AG08396 (cell line): ENCODE measurements around the gene RLBP1.
A peak's percentile ranks its signal among the peaks of the same experiment; 100 is the strongest.

Experiments used
- DNase-seq: peaks from one replicate; pipeline ENCODE4 v3.0.0; 2012; ENCODE audit warnings: low spot score, mixed read lengths

The RLBP1 gene

GRCh38 chr15:89178307-89178977, 42.9 kb downstream of the RLBP1 start:
- no peak for DNase-seq

DNA sequence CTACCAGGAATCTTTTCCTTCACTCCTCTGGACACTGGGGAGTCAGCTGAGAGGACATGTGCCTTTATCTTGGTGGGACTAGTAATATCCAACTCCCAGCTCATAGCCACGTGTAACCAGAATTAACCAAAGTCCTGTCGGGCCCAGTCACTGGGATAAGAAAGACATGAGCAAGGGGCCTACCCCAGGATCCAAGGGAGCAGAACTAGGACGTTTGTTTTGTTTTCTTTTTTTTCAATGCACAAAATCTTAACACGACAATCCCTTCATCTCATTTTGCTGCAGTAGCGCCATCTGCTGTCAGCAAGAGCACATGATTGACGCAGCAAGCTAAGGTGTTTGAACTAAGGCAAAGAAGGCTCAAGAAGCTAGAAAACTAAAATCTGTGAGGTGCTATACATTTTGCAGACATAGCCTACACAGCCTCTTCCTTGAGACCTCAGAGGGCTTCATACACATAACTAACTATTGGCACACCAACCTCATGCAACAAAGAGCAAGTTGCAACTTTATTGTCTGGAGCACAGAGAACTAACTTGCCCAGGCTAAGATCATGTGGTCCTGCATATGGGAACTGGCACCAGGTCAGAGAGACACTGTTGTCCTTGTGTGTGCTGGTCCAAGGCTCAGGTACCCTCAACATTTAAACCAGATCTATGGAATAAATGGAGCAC, 43.6 kb downstream of the RLBP1 start:
- peak; percentile 66 for DNase-seq

GRCh38 chr15:89177116-89177515, 44.3 kb downstream of the RLBP1 start:
- no peak for DNase-seq

GRCh38 chr15:89175617-89176191, 45.7 kb downstream of the RLBP1 start:
- no peak for DNase-seq

DNA sequence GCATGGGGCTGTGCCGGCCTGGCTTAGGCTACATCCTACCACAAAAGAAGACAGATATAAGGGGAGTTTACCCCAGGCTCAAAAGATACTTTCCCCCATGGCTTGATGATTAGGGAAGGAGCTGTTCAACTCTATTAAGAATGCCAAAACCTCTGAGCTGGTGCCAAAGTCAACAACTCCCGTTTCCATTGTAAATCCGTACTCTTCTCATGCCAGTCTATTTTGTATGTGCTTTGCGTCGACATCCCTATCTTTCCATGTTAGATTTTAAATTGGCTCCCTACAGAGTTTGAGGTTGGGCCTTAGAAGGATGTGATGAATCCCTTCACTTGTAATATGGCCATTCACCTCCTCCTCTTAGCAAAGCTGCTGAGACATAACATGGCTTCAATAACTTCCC, 46.9 kb downstream of the RLBP1 start:
- no peak for DNase-seq

DNA sequence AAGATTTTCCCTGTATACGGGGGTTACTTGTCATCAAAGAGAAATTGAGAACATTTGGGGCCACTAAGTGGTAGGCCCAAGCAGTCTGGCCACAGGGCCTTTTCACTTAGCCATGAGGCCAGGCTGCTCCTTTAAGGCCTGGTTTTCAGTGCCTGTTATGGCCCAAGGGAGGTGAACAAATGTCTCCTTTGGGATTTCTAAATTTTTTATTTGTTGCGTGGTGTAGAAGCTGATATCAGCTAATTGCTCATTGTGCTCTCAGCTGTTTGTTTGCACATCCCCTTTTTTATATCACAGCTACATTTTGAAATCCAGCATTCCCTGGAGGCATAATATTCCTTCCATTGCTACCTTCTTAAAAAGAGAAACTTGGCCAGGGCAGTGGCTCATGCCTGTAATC, 48.5 kb downstream of the RLBP1 start:
- no peak for DNase-seq

DNA sequence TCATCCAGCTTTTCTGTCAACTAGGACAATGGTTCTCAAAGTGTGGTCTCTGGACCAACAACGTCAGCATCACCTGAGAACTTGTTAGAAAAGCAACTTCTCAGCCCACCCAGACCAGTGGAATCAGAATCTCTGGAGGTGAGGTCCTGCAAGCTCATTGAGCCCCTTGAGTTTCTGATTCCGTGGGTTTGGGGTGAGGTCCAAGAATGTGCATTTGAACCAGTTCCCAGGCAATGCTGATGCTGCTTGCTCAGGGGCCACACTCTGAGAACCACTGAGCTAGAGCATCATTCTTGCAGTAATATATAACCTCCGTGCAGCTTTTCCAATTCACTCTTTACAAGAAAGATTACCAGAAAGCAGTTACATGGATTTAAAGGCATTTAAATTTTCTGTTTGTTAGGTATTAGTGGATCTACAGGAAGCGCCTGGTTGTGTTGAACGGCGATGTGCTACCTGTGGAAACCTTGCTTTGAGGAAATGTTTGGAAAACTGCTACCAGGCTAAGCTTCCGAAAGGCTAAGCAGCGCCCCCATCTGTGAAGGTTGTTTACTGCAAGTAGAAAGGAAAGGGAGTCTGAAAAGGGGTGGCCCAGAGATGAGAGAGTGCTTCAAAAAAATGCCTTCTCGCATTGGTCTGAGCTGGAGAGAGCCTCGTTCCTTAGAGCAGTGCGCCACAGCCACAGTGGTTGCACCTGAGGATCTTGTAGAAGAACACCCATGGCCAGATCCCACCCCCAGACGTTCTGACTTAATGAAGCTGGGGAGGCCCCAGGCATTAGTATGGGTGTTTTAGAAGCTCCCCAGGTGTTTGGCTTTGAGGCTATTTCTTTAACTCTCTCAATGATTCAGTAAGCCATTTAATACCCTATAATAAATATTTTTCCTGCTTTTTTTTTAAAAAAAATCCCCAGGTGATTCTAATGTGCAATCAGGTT, 50.0 kb downstream of the RLBP1 start:
- DNase-seq = peak; percentile 44

- DNase-seq = no peak
Measured at GRCh38 chr15:89170364-89170763, 51.0 kb downstream of the RLBP1 start.

DNA sequence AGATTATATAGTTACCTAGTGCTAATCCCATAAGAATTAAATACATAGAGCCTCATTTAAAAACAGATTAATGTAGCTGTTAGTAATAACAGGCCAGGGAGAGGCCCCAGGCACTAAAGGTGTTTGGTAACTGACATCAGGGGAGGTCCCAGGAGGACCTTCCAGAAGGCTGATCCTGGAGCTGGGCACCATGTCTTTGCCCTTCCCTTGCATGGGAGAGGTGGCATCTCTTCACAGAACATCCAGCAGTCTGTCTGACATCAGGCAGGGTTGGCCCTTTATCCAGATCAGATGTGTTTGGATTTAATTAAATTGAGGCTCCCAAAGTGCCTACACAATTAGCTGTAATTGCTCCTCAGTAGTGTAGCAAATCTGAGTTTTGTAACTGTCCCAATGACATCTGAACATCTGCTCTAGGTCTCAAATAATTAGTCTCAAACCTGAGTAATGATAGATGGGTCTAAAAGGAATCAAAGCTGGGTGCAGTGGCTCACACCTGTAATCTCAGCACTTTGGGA, 53.0 kb downstream of the RLBP1 start:
- DNase-seq = no peak

DNA sequence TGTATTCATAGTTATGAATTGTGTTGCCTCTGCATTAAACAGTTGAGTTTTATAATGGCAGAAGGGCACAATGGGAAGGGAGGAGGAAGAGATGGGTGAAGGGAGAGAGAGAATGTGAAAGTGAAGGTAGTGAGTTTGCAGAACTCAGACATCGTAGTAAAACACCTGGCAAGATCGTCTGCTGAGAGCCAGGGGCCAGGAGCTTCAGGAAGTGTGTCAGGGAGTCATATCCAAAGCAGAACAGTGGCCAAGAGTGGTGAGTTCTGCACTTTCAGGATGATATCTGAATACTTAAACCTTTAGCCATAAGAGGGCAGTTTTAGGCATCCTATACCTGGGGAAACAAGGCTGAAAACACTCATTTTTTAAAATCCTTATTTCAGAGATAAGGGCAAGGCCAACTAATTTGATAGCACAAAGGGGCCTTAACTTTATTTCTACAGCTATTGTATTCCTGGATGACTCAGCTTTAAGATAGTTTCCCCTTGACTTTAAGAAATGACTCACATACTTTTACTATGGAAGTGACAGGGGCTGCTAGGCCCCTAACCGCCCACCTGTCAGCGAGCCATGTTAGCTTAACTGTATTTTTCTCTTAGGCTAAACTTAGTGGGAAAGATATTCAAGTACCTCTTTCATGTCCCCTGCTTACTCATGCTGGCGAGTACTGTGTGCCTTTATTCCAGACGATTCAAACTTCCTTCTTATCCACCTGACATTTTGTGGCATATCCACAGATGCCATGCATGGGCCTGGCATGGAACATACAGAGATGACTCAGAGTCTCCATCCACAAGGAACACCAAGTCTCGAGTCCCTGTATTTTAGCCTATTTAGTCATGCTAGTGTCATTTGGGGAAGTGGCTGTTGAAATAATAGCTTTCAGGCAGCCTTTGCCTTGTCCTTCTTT, 53.9 kb downstream of the RLBP1 start:
- peak; percentile 25 for DNase-seq

- DNase-seq = no peak
Measured at GRCh38 chr15:89165677-89166076, 55.7 kb downstream of the RLBP1 start.

GRCh38 chr15:89164712-89165211, 56.6 kb downstream of the RLBP1 start:
- peak; percentile 22 for DNase-seq

DNA sequence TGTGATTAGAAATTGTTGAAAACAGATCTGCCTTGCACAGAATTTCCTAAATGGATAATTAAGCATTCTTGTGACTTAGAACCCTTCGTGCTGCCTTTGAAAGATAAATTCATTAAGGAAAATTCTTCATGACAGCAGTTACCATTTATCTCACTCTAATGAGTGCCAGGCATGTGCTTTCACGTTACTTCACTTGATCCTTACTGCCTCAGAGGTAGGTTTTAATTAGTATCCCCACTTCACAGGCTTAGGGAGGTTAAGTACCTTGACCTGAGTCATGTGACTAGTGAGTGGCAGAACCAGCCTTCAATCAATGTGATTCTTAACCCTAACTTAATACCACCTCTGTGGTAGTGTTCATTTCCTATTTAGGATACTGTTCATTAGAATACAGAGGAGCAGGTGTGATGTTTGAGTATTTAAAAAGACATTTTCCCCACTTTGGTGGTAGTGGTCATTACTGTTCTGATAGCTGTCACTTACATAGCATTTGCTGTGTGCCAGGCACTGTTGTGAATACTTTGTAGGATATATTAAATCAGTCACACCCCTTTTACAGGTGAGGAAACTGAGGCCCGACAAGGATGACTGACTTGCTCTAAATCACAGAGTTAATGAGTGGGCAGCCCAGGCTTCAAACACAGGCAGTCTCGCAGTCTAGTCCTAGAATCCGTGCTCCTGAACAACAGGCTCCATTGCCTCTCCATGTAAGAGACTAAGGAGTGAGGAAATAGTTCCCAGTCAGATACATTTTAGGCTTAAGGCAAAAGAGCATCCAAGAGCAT, 57.9 kb downstream of the RLBP1 start:
- no peak for DNase-seq

DNA sequence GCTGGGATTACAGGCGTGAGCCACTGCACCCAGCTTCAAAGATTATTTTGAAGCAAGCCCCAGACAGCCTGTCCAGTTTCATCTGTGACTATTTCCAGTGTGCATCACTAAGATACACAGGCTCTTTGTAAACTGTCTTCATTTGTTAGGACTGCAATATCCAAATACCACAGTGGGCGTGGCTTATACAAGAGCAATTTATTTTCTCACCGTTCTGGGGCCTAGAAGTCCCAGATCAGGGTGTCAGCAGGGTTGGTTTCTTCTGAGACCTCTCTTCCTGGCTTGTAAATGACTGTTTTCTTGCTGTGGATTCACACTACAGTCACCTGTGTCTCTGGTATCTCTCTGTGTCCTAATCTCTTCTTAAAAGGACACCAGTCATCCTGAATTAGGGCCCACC, 59.7 kb downstream of the RLBP1 start:
- DNase-seq = no peak
